AG04450 (cell line): ENCODE measurements around the gene PLA2G4E. TPM values are rescaled to one million over a fixed set of nuclear protein-coding genes. Genes with fewer than 3 reads are reported as not detected.

Experiments used
- CTCF ChIA-PET: fragments of 300-600, 350-600 bp; formaldehyde crosslinking; extraction: SDS; loops from one replicate; lab custom pipeline; 2022; ENCODE audit warnings: antibody characterized with exemption, inconsistent platforms; lab: Charles Lee
- POLR2A ChIA-PET: fragments of 350-600 bp; formaldehyde crosslinking; extraction: SDS; loops from one replicate; lab custom pipeline; 2021; ENCODE audit warnings: antibody characterized with exemption, inconsistent platforms; lab: Yijun Ruan, JAX
- DNase-seq: peaks from one replicate; pipeline ENCODE4 v3.0.0-alpha.2; 2011; ENCODE audit warnings: low read depth, low spot score
- H3K27ac ChIP-seq: one replicate; pipeline ENCODE4 v1.5.1; 2012; ENCODE audit warnings: low read depth, low read length, control low read depth
- H3K27me3 ChIP-seq: one replicate; pipeline ENCODE4 v1.6.0; 2012; ENCODE audit warnings: low read length; ENCODE audit not compliant: control insufficient read depth, insufficient read depth
- H3K4me3 ChIP-seq: 2 replicates; pipeline ENCODE4 v1.5.1; 2011; ENCODE audit warnings: mild to moderate bottlenecking, low read depth, low read length, control low read depth
- H3K9me3 ChIP-seq: 2 replicates; pipeline ENCODE4 v1.5.1; 2012; ENCODE audit warnings: low read length; ENCODE audit not compliant: control insufficient read depth, insufficient read depth
- CTCF ChIP-seq: IDR thresholded peaks from 2 replicates; pipeline ENCODE4 v1.5.1; 2011; ENCODE audit warnings: low read depth, low read length, control low read depth, inconsistent platforms
- polyA minus RNA-seq: library from RNA; depleted of rRNA, polyadenylated mRNA; stranded (reverse); fragments of >200 nt; gene quantifications from 2 replicates; pipeline ENCODE4 v1.2.3, GENCODE V29; 2011; rRNA and poly(A)+ RNA removed
- polyA plus RNA-seq: library from polyadenylated mRNA; depleted of rRNA; stranded (reverse); fragments of >200 nt; gene quantifications from 2 replicates; pipeline ENCODE4 v1.2.3, GENCODE V29; 2011; rRNA removed

The PLA2G4E gene
- polyA plus RNA-seq (not detected in 2 replicates), polyA minus RNA-seq (not detected in 2 replicates)

GRCh38 chr15:42020713-42021273 is at the start of gene PLA2G4E:
PLA2G4E (minus strand) TSS chr15:42021042; CDS start chr15:42021030, 12 bp downstream.
- ChIA-PET POLR2A (no interaction called here), CTCF (no interaction called here)
- no peak for DNase-seq
- no peak for TF ChIP-seq CTCF
- Histone ChIP-seq H3K27ac (no peak within 1 kb of the TSS), H3K4me3 (no peak within 1 kb of the TSS), H3K9me3 (peaks cover 9% of the 10 kb centered on the region), H3K27me3 (peaks cover 41% of the 10 kb centered on the region)

GRCh38 chr15:42070279-42070975 is 49.6 kb upstream of the PLA2G4E start:
- POLR2A ChIA-PET = no interaction called here
- H3K27me3 ChIP-seq = peaks cover 29% of the 10 kb centered on the region
- no peak overlapping the region for H3K27ac ChIP-seq

GRCh38 chr15:42069496-42070278 is 48.8 kb upstream of the PLA2G4E start:
- no peak overlapping the region for H3K27ac ChIP-seq
- peaks cover 9% of the 10 kb centered on the region for H3K9me3 ChIP-seq
- H3K4me3 ChIP-seq = no peak overlapping the region
- POLR2A ChIA-PET = no interaction called here
- no peak for TF ChIP-seq CTCF
- H3K27me3 ChIP-seq = peaks cover 35% of the 10 kb centered on the region
- CTCF ChIA-PET = interaction anchor here (0.6 to 1.2 kb wide), 4 partner anchors 9 to 130 kb away, joined by 3 to 7 read pairs (median 4); no protein-coding TSS in a partner anchor
- no peak for DNase-seq

More at GRCh38 chr15:42070279-42070975, 49.6 kb upstream of the PLA2G4E start:
- Histone ChIP-seq H3K9me3 (peaks cover 9% of the 10 kb centered on the region), H3K4me3 (no peak overlapping the region)
- TF ChIP-seq CTCF = no peak
- CTCF ChIA-PET = interaction anchor here (0.5 kb wide), 1 partner anchor 9 kb away, joined by 3 read pairs; no protein-coding TSS in a partner anchor
- no peak for DNase-seq

- ChIA-PET CTCF (interaction anchor here (0.6 to 1.2 kb wide), 4 partner anchors 9 to 131 kb away, joined by 3 to 7 read pairs (median 4); no protein-coding TSS in a partner anchor), POLR2A (no interaction called here)
- Histone ChIP-seq H3K4me3 (no peak overlapping the region), H3K27ac (no peak overlapping the region), H3K9me3 (peaks cover 9% of the 10 kb centered on the region), H3K27me3 (peaks cover 37% of the 10 kb centered on the region)
- no peak for TF ChIP-seq CTCF
- DNase-seq = no peak
Measured at GRCh38 chr15:42069025-42069424, 48.2 kb upstream of the PLA2G4E start.
